HUDEP-2 (cell line): Measurements from ENCODE around the gene FAP.
A peak's percentile ranks its signal among the peaks of the same experiment; 100 is the strongest.

Experiments used
- DNase-seq, 76 experiments: peaks; one replicate each; lab custom pipeline; 2025; ENCODE audit not compliant: unreplicated experiment in 76 of 76; lab: John Stamatoyannopoulos, UW

FAP gene

DNA sequence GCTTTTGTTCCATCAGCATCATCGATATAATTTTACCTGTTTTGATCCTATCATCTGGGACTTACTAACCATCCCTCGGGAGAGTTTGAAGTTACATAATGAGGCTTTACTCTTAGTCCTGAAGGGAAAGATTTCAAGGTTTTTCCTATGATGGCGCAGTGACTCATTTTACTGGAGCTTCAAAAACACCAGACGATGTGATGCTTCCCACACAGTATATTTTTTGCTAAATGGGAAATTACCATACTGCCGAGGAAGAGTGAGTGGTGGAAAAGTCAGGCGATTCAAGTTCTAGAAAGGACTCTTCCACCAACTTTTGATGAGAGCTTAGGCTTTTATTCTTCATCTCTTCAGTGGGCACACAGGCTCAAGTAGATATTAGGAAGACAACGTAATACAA lies 46.6 kb downstream of the FAP start:
- no peak for DNase-seq

DNA sequence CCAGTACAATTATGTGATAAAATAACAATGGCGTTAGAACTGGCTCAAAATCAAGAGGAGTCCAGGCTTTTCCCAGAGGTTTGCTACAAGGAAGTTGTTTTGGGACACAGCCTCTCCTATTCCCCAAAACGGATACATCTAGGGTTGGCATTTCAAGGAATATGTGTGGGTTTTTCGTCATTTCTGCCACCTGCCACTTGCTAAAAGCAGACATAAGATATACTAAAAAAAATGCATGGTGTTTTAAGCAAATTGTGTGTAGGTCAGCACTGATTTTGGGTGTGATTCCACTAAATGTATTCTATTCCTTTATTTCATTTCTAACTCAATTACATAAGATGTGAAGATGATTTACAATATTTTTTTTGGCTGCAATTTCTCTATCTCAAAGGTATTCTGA lies 54.8 kb downstream of the FAP start:
- no peak for DNase-seq

DNA sequence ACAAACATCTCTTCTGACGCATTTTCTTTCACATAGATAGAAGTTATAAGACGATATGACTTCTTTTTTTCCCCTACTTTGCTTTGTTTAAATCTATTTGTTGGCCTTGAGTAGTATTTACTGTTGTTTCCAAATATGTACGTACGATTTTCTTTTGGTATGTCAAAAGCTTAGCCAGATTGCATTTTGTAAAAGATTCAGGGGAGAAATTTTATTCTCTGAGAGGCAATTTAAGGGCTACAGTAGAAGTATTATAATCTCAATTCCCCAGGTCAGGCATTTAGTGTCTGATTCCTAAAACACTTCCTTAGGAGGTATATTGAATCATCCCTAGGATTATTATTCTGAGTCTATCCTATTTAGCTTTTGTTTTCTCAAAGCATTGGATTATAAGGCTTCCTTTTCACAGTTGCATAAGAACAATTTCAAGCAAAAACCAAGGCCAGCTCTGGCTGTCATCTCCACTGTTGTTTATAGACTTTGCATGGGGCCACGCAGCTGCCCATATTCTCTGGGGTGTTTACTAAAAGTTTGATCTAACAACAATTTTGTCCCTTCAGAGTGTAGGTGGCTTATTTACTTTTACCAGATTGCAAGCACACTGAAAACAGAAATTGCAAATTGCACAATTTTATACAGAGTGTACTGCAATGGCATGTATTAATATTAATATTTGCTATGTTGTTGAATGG lies 57.6 kb downstream of the FAP start:
- DNase-seq = no peak

- no peak for DNase-seq
These were observed 58.3 kb downstream of the FAP start for GRCh38 chr2:162184821-162185450.

GRCh38 chr2:162184359-162184758 lies 58.9 kb downstream of the FAP start:
- no peak for DNase-seq

- DNase-seq = no peak
These were observed 60.9 kb downstream of the FAP start for GRCh38 chr2:162182395-162182794.

DNA sequence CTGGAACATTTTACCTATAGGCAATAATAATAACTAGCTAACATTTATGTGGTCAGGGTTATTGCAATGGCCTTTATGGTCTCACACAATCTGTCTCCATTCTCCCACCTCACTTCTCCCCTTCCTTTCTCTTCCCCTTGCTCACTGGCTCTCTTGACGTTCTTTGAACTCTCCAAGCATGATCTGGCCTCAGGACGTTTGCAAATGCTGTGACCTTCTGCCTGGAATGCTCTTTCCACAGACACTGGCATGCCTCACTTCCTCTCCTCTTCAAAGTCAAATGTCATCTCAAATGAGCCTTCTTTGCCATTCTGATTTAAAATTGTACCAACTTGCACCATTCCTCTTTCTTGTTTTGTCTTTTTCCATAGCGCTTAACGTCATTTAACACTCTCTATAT lies 65.9 kb downstream of the FAP start:
- DNase-seq = no peak

GRCh38 chr2:162175714-162176113 lies 67.5 kb downstream of the FAP start:
- no peak for DNase-seq

DNA sequence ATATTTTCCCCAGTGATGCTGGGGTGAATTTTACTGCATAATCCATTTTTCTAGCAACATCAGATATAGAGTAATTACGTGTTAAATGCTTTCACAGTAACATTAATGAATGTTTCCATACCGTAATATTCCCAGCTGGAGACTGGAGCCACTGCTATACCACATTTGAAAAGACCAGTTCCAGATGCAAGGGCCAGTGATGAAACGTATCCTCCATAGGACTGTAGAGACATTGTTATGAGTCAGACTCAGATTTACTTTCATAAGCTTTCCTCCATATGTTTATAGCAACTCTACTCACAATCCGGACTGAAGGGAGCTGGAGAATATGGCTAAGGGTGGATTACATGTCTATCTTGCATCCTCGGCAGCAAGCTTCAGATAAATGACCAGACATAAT lies 68.5 kb downstream of the FAP start:
- no peak for DNase-seq

- DNase-seq = no peak
These were observed 70.4 kb downstream of the FAP start for GRCh38 chr2:162172802-162173370.

DNA sequence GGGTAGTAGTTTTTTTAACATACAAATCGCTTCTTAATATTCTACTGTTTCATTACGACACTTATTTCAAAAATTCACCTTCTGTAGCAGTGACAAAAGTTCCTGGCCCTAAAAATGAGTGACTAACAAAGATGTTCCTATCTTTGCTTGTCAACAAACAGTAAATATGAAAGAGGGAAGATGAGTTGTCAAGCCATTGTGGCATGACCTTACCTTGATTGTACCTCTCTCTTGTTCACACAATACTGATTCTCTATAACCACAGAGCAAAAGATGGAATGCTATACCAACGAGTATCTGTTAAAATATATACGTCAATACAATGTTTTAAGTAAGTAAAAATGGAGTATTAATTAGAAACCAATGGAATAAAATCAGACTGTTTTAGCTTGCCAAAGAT lies 76.5 kb downstream of the FAP start:
- DNase-seq = no peak

- DNase-seq = no peak
These were observed 77.1 kb downstream of the FAP start for GRCh38 chr2:162166174-162166573.

DNA sequence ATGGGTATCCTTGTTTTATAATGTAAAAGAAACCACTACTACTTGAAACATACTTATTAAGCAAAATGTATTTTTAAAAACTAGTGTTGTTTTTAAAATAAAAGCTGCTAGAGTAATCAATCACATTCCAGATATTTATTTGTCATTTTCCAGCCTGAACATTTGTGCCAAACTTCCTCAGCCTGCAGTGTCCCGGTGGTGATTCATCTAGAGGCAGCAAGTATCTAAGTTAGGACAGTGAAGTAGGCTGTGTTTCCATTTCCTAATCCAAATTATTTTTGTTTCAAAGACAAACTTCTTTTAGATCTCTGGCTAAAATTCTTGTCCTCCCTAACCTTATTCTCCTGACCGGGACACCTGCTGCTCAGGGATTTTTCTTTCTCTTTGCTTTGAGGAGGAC lies 78.4 kb downstream of the FAP start:
- DNase-seq = no peak

GRCh38 chr2:162159446-162159845 lies 83.8 kb downstream of the FAP start:
- no peak for DNase-seq

DNA sequence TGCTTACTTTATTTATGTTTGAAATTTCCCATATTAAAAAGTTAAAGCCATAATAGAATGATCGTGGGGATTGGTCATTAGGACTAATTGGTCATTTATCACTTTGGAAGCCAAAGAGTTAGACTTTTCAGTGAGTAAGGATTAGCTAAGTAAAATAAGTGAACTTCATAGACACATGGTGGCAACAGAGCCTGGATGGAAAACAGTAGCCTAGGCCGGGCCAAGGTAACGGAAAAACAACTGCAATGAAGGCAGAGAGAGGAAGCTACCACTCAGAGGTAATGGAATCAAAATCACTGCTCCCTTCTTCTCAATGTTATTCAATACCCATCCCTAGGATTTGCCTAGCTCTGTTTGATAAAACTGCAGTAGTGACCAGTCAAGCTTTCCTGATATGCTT lies 87.1 kb downstream of the FAP start:
- no peak for DNase-seq

DNA sequence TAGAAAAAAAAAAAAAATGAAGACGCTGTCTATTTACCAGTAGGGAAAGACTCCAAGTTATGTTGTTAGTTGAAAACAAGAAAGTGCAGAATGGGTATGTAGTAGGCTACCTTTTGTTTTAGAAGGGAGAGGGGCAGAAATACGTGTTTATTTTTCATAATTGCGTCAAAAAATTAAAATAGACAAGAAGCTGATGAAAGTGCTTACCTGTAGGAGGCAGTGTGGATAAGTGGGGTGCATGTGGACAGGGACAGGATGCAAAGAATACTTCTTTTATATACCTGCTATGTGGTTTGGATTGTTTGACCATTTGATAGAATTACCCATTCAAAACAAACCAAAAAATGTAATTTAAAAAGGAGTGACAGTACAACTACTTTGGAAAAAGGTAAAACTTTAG lies 88.2 kb downstream of the FAP start:
- DNase-seq = no peak

DNA sequence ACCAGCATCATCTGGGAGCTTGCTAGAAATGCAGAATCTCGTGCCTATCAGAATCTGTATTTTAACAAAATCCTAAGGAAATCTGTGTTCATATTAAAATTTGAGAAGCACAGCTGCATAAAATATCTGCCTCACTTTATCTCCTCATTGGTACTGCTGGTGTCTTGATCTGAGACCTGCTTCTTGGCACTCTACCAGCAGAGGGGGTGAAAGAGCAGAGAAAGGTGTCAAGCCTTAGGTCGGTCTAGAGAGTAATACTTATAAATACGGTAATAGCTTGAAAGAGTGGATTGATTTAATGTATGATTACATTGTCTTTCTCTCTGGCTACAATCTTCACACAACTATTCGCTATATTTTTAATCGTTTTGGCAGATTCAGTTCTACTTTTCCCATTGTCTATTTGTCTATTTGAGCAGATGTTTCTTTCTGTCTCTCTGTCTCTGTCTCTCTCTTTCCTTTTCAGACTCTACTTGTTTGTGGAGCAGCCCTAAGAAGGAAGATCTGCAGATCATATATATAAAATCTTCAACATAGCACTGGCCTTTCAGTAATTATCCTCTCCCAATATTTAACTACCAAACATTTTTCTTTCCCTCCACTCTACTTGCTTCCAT lies 89.5 kb downstream of the FAP start:
- DNase-seq = peak in 44 of 76 experiments; percentile 1 to 60 (median 25)

- DNase-seq = no peak
These were observed 91.1 kb downstream of the FAP start, which contains the start of gene GCG for GRCh38 chr2:162152147-162152546. Gene GCG, minus strand, starts transcription at chr2:162152247. Its CDS starts 3,069 bp downstream, at chr2:162149178.

GRCh38 chr2:162149940-162150339 lies 93.3 kb downstream of the FAP start:
- DNase-seq = no peak

DNA sequence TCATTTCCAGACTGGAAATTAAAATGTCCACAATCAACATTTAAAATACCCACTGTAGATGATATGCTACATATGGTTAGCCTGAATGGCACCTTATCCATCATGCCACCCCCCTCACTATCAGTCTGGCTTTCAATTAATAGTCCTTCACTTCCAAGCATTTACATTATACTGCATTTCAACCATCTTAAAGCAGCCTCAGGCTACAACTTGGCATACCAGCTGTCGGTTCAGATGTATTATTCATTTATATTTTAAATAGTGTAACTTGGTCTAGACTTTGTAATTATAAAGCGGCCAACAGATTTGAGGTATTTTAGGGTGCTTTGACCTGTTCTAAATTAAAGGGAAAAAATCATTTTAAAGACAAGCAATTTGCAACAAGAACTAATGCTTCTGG lies 93.8 kb downstream of the FAP start:
- no peak for DNase-seq

DNA sequence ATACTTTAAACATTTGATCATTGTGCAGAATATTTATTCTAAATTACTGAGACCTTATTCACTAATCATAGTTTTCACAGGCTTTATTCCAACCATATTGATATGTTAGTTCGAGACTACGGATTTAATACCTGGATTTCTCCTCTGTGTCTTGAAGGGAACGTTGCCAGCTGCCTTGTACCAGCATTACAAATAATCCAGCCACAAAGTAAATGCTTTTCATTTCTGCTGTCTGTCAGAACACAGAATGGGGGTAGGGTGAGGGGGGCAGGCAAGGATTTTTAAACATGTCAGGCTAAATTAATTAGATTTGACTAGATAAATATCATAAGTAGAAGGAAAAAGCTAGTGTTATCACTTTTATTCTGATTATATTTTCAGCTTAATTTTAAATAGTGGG lies 94.3 kb downstream of the FAP start:
- no peak for DNase-seq

- no peak for DNase-seq
These were observed 99.3 kb downstream of the FAP start for GRCh38 chr2:162143969-162144368.
